Gastrocnemius medialis (tissue), 4 donors: ENCODE results near the gene ADD3. TPM values are rescaled to one million over a fixed set of nuclear protein-coding genes. Genes with fewer than 3 reads are reported as not detected.
"Not testable (repeated sequence)": the region's sequence is repeated elsewhere in the genome, so short reads cannot be mapped to it uniquely, and the experiment has no call there.

ENCODE experiments used
- ATAC-seq, 2 donors: fragments of 150-250 bp; one replicate each; pipeline ENCODE4 v1.9.1; 2016
- DNase-seq, 2 donors: peaks; one replicate each; pipeline ENCODE4 v3.0.0-alpha.2; 2019
- H3K27ac ChIP-seq, 4 donors: fragments of 200-600 bp; sonication (generic); 1 replicate in 1 of 4; 2 replicates in 3 of 4; pipeline ENCODE4 v1.5.1; 2016 to 2018; ENCODE audit warnings: mild to moderate bottlenecking in 2 of 4, moderate library complexity in 1 of 4
- H3K27me3 ChIP-seq, 3 donors: fragments of 200-600 bp; sonication (generic) in 2 of 3; 1 replicate in 1 of 3; 2 replicates in 2 of 3; pipeline versions ENCODE4 v1.5.1 to v1.6.0; 2016 to 2019; ENCODE audit warnings: mild to moderate bottlenecking in 1 of 3, moderate library complexity in 1 of 3
- H3K36me3 ChIP-seq, 2 donors: fragments of 200-600 bp; sonication (generic) in 1 of 2; one replicate each; pipeline ENCODE4 v1.5.1; 2017 to 2018
- H3K4me1 ChIP-seq, 2 donors: fragments of 200-600 bp; sonication (generic) in 1 of 2; one replicate each; pipeline ENCODE4 v1.5.1; 2016 to 2017; ENCODE audit warnings: mild to moderate bottlenecking in 2 of 2
- H3K4me3 ChIP-seq, 4 donors: fragments of 200-600 bp; sonication (generic) in 3 of 4; 1 replicate in 1 of 4; 2 replicates in 3 of 4; pipeline ENCODE4 v1.5.1; 2016 to 2019; ENCODE audit warnings: mild to moderate bottlenecking in 2 of 4
- H3K9me3 ChIP-seq, 3 donors: fragments of 200-600 bp; sonication (generic) in 2 of 3; 1 replicate in 1 of 3; 2 replicates in 2 of 3; pipeline ENCODE4 v1.5.1; 2016 to 2019
- POLR2A ChIP-seq, 2 donors: fragments of 450-650 bp; IDR thresholded peaks; one replicate each; pipeline ENCODE4 v1.6.1; 2017; ENCODE audit warnings: antibody characterized with exemption in 2 of 2, mild to moderate bottlenecking in 2 of 2, moderate library complexity in 2 of 2
- in situ Hi-C, 4 donors: fragments of 200-750 bp; cut with MboI; loops; one replicate each; pipeline versions ENCODE4 v1.15.0 to v1.8.0; 2017; ENCODE audit warnings: low sequenced_read_pairs in 4 of 4
- intact Hi-C: fragments of 100-400 bp; cut with DNase I; formaldehyde crosslinking; loops from one replicate; pipeline ENCODE4 v1.15.1; 2023; ENCODE audit warnings: low total_unique reads
- total RNA-seq, 4 donors: library from RNA; depleted of rRNA; stranded (reverse); fragments of >200 nt; gene quantifications; one replicate each; pipeline versions ENCODE4 v1.1.0 to v1.2.3, GENCODE V29; 2016
- TF ChIP-seq, protein P1 (sequence below), 5 experiments: fragments of 450-650 bp in 3 of 5; fragments of 200-600 bp in 2 of 5; sonication (generic) in 2 of 5; IDR thresholded peaks in 4 of 5; conservative IDR thresholded peaks in 1 of 5; 1 replicate in 4 of 5; 2 replicates in 1 of 5; pipeline ENCODE4 v1.5.1; 2016 to 2019; ENCODE audit warnings: antibody characterized with exemption in 5 of 5, mild to moderate bottlenecking in 3 of 5, moderate library complexity in 3 of 5

The ADD3 gene
- total RNA-seq, 4 donors from 2014 or later, result 16.0 to 31.3 (median 18.4) TPM

- Histone ChIP-seq H3K27me3 (no peaks in the 10 kb centered on the region), H3K9me3 (no peaks in the 10 kb centered on the region), H3K4me1 (no peaks in the 10 kb centered on the region), H3K4me3 (no peak overlapping the region), H3K36me3 (no peaks in the 10 kb centered on the region), H3K27ac (no peak overlapping the region)
- TF ChIP-seq, protein P1, sequence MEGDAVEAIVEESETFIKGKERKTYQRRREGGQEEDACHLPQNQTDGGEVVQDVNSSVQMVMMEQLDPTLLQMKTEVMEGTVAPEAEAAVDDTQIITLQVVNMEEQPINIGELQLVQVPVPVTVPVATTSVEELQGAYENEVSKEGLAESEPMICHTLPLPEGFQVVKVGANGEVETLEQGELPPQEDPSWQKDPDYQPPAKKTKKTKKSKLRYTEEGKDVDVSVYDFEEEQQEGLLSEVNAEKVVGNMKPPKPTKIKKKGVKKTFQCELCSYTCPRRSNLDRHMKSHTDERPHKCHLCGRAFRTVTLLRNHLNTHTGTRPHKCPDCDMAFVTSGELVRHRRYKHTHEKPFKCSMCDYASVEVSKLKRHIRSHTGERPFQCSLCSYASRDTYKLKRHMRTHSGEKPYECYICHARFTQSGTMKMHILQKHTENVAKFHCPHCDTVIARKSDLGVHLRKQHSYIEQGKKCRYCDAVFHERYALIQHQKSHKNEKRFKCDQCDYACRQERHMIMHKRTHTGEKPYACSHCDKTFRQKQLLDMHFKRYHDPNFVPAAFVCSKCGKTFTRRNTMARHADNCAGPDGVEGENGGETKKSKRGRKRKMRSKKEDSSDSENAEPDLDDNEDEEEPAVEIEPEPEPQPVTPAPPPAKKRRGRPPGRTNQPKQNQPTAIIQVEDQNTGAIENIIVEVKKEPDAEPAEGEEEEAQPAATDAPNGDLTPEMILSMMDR (IDR thresholded peaks at IDR 0.05 in 4 of 5, conservative IDR thresholded peaks at IDR 0.05 in 1 of 5), result no peak
- TF ChIP-seq POLR2A (IDR thresholded peaks at IDR 0.05), result no peak
- ATAC-seq, result no peak
- DNase-seq, result no peak
- intact Hi-C loops, result no loop called here
- in situ Hi-C loops, result no loop called here
These were observed 41.0 kb downstream of the ADD3 start for GRCh38 chr10:110048781-110049180.

DNA sequence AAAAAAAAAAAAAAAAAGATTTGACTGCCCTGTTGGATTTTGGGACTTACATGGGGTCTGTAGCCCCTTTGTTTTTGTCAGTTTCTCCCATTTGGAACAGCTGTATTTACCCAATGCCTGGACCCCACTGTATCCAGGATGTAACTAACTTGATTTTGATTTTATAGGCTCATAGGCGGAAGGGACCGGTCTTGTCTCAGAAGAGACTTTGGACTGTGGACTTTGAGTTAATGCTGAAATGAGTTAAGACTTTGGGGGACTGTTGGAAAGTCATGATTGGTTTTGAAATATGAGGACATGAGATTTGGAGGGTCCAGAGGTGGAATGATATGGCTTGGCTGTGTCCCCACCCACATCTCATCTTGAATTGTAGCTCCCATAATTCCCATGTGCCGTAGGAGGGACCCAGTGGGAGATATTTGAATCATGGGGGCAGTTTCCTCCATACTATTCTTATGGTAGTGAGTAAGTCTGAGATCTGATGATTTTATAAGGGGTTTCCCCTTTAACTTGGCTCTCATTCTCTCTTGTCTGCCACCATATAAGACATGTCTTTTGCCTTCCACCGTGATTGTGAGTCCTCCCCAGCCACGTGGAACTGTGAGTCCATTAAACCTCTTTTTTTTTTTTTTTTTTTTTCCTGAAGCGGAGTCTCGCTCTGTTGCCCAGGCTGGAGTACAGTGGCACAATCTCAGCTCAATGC is 42.3 kb downstream of the ADD3 start:
- H3K27ac ChIP-seq, DNase-seq, H3K4me1 ChIP-seq, H3K9me3 ChIP-seq, ATAC-seq, H3K36me3 ChIP-seq, in situ Hi-C loops, H3K27me3 ChIP-seq, H3K4me3 ChIP-seq, intact Hi-C loops: not testable (repeated sequence)

DNA sequence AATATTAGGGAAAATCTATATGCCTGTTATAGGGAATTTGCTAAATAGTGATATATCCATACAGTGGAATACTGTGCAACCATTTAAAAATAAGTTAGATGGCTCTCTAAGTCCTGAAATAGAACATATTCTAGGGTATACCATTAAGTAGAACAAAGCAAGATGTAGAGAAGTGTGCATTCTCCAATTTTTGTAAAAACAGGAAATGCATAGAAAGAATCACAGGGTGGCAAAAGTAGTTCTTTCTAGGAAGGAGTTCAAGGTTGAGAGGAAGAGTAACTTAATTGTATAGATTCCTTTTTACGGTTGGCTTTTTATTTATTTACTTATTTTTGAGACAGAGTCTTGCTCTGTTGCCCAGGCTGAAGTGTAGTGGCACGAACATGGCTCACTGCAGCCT is 43.7 kb downstream of the ADD3 start:
- H3K4me3 ChIP-seq, result no peak overlapping the region
- ATAC-seq (no peak), DNase-seq (no peak)
- H3K36me3 ChIP-seq, result no peaks in the 10 kb centered on the region
- in situ Hi-C loops, result no loop called here
- TF ChIP-seq POLR2A (IDR thresholded peaks at IDR 0.05), result no peak
- intact Hi-C loops, result no loop called here
- H3K27me3 ChIP-seq, result no peaks in the 10 kb centered on the region
- H3K9me3 ChIP-seq, result no peaks in the 10 kb centered on the region
- no peak overlapping the region for H3K27ac ChIP-seq
- no peaks in the 10 kb centered on the region for H3K4me1 ChIP-seq

DNA sequence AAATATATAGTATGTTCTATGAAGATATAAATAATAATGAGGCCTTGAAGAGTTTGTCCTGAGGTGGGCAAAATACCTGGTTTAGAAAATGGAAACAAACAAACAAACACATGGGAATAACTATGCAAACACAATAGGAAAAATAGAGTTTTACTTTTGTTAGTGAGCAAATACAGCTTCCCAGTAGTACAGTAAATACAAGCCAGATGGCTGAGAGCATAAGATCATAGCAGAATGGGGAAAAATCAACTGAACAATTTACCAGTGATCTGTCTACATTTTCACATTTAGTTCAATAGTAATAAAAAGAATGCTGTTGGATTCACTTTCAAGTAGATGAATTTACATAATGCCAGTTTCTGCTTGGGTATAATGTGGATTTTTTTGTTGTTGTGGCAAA is 45.1 kb downstream of the ADD3 start:
- Histone ChIP-seq H3K9me3 (no peaks in the 10 kb centered on the region), H3K27ac (no peak overlapping the region), H3K4me3 (no peak overlapping the region), H3K4me1 (peaks cover 0 to 13% of the 10 kb centered on the region in 2 donors), H3K36me3 (no peaks in the 10 kb centered on the region), H3K27me3 (no peaks in the 10 kb centered on the region)
- in situ Hi-C loops, result no loop called here
- DNase-seq (no peak), ATAC-seq (no peak)
- TF ChIP-seq, protein P1 (IDR thresholded peaks at IDR 0.05 in 4 of 5, conservative IDR thresholded peaks at IDR 0.05 in 1 of 5), result no peak
- no peak for TF ChIP-seq POLR2A (IDR thresholded peaks at IDR 0.05)
- intact Hi-C loops, result no loop called here

GRCh38 chr10:110056822-110057221 is 49.0 kb downstream of the ADD3 start:
- TF ChIP-seq, protein P1 (IDR thresholded peaks at IDR 0.05 in 4 of 5, conservative IDR thresholded peaks at IDR 0.05 in 1 of 5), result no peak
- no peak for TF ChIP-seq POLR2A (IDR thresholded peaks at IDR 0.05)
- H3K4me1 ChIP-seq, result peaks cover 0 to 15% of the 10 kb centered on the region in 2 donors
- H3K27ac ChIP-seq, result no peak overlapping the region
- ATAC-seq (no peak), DNase-seq (no peak)
- in situ Hi-C loops (no loop called here), intact Hi-C loops (no loop called here)
- no peaks in the 10 kb centered on the region for H3K27me3 ChIP-seq
- H3K9me3 ChIP-seq, result no peaks in the 10 kb centered on the region
- H3K4me3 ChIP-seq, result no peak overlapping the region
- no peaks in the 10 kb centered on the region for H3K36me3 ChIP-seq

DNA sequence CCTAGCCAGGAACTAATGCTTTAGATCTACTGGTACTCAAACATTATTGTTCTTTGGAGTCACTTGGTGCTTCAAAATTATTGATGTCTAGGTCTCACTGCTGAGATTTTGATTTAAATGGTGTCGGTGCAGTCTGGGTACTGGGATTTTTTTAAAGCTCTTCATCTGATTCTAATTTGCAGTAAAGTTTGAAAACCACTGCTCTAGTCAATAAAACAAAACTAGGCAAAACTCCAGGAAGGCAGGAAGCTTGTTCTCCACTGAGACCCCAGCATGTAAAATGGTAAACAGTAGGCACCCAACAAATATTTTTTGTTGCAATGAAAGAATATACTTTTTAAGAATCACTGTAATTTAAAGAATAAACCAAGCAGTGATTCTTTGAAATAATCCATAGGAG is 49.7 kb downstream of the ADD3 start:
- ATAC-seq, result no peak
- Histone ChIP-seq H3K4me3 (no peak overlapping the region), H3K9me3 (no peaks in the 10 kb centered on the region), H3K36me3 (no peaks in the 10 kb centered on the region), H3K4me1 (peaks cover 0 to 15% of the 10 kb centered on the region in 2 donors), H3K27ac (no peak overlapping the region), H3K27me3 (no peaks in the 10 kb centered on the region)
- TF ChIP-seq, protein P1 (IDR thresholded peaks at IDR 0.05 in 4 of 5, conservative IDR thresholded peaks at IDR 0.05 in 1 of 5), result no peak
- TF ChIP-seq POLR2A (IDR thresholded peaks at IDR 0.05), result no peak
- in situ Hi-C loops, result no loop called here
- no peak for DNase-seq
- intact Hi-C loops, result no loop called here
